Natural killer cell (primary cell): ENCODE data around the gene SLC4A11. TPM values are rescaled to one million over a fixed set of nuclear protein-coding genes. Genes with fewer than 3 reads are reported as not detected.

Experiments used
- ATAC-seq, 3 donors: fragments of 150-1000 bp in 2 of 3; fragments of 200-7000 bp in 1 of 3; cut with Tn5 transposase; 1 replicate in 1 of 3; 2 replicates in 2 of 3; pipeline ENCODE4 v1.10.0; 2021; ENCODE audit warnings: mild to moderate bottlenecking in 2 of 3, moderate library complexity in 2 of 3
- DNase-seq, 2 donors: peaks; one replicate each; pipeline versions ENCODE4 v3.0.0 to v3.0.0-alpha.2; 2013 to 2021; ENCODE audit warnings: mixed read lengths in 1 of 2
- H3K27ac ChIP-seq: one replicate; pipeline ENCODE4 v1.5.1; 2013; ENCODE audit warnings: mild to moderate bottlenecking, low read length
- H3K27me3 ChIP-seq: one replicate; pipeline ENCODE4 v1.6.1; 2013; ENCODE audit warnings: low read length; ENCODE audit not compliant: control insufficient read depth, insufficient read depth
- H3K36me3 ChIP-seq: one replicate; pipeline ENCODE4 v1.6.1; 2013; ENCODE audit warnings: low read length; ENCODE audit not compliant: control insufficient read depth, insufficient read depth
- H3K4me1 ChIP-seq: one replicate; pipeline ENCODE4 v1.6.1; 2013; ENCODE audit warnings: low read length; ENCODE audit not compliant: control insufficient read depth, insufficient read depth
- H3K4me3 ChIP-seq: one replicate; pipeline ENCODE4 v1.5.1; 2013; ENCODE audit warnings: low read length
- H3K9me3 ChIP-seq: one replicate; pipeline ENCODE4 v1.6.1; 2013; ENCODE audit warnings: low read length; ENCODE audit not compliant: control insufficient read depth, insufficient read depth
- H3K27ac Mint-ChIP-seq, 2 donors: one replicate each; pipeline ENCODE4 v1.8.0; 2022; ENCODE audit warnings: mild to moderate bottlenecking in 2 of 2, mixed read lengths in 2 of 2, moderate library complexity in 1 of 2
- H3K27me3 Mint-ChIP-seq, 2 donors: one replicate each; pipeline ENCODE4 v1.8.0; 2022; ENCODE audit warnings: low read depth in 2 of 2, mixed read lengths in 2 of 2
- H3K36me3 Mint-ChIP-seq: one replicate; pipeline ENCODE4 v1.8.0; 2022; ENCODE audit warnings: mixed read lengths
- H3K4me1 Mint-ChIP-seq, 2 donors: one replicate each; pipeline ENCODE4 v1.8.0; 2022; ENCODE audit warnings: mixed read lengths in 2 of 2
- H3K4me3 Mint-ChIP-seq: one replicate; pipeline ENCODE4 v1.8.0; 2022; ENCODE audit warnings: mild to moderate bottlenecking, moderate library complexity, mixed read lengths
- H3K9me3 Mint-ChIP-seq, 2 donors: one replicate each; pipeline ENCODE4 v1.8.0; 2022; ENCODE audit warnings: mixed read lengths in 2 of 2
- WGBS: methylation state at CpG from one replicate; pipeline ENCODE4 v1.1.7; 2013; ENCODE audit warnings: missing lambda C conversion rate; ENCODE audit not compliant: insufficient coverage; 5-methylcytosine and 5-hydroxymethylcytosine counted together
- intact Hi-C: fragments of 100-400 bp; cut with micrococcal nuclease; formaldehyde crosslinking; loops from one replicate; pipeline ENCODE4 v1.14.2; 2022
- total RNA-seq, 4 donors: library from RNA; stranded (reverse); fragments of 120-200 nt in 1 of 4; gene quantifications; one replicate each; pipeline versions ENCODE4 v1.2.3 to v1.2.4, GENCODE V29; 2013 to 2022
- TF ChIP-seq, protein P1 (sequence below): fragments of 200-600 bp; IDR thresholded peaks from one replicate; pipeline ENCODE4 v1.8.0; 2022; ENCODE audit warnings: antibody characterized with exemption

Gene SLC4A11
- total RNA-seq, 3 donors from 2014 or later (not counting 1 experiment from before 2014, with no cell fraction given), result 0.31 to 0.68 (median 0.32) TPM

DNA sequence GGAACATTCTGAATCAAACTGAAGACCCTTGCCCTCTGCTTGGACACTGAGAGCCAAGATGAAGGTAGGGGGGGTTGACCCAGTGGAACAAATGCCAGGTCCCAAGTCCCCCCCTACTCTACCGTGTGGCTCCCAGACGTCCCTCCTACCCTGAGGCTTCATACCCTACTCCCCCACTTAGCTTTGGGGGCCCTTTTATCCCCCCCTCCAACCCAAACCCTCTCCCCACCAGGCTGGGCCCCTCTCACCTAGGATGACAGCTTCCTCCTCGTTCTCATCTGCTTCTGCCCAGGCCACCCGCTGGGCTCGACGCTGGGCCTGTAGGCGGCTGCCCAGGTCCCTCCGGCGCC is 36.0 kb downstream of the SLC4A11 start:
- ATAC-seq (no peak), DNase-seq (no peak)
- H3K9me3 ChIP-seq, result no peaks in the 10 kb centered on the region
- H3K4me1 Mint-ChIP-seq, result peaks cover 16 to 22% of the 10 kb centered on the region in 2 donors
- H3K9me3 Mint-ChIP-seq, result no peaks in the 10 kb centered on the region
- H3K27me3 ChIP-seq, result no peaks in the 10 kb centered on the region
- TF ChIP-seq, protein P1, sequence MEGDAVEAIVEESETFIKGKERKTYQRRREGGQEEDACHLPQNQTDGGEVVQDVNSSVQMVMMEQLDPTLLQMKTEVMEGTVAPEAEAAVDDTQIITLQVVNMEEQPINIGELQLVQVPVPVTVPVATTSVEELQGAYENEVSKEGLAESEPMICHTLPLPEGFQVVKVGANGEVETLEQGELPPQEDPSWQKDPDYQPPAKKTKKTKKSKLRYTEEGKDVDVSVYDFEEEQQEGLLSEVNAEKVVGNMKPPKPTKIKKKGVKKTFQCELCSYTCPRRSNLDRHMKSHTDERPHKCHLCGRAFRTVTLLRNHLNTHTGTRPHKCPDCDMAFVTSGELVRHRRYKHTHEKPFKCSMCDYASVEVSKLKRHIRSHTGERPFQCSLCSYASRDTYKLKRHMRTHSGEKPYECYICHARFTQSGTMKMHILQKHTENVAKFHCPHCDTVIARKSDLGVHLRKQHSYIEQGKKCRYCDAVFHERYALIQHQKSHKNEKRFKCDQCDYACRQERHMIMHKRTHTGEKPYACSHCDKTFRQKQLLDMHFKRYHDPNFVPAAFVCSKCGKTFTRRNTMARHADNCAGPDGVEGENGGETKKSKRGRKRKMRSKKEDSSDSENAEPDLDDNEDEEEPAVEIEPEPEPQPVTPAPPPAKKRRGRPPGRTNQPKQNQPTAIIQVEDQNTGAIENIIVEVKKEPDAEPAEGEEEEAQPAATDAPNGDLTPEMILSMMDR, result no peak
- peaks cover 15% of the 10 kb centered on the region for H3K4me1 ChIP-seq
- H3K4me3 ChIP-seq, result no peak overlapping the region
- WGBS, result 74% methylated on average over 9 of the region's 9 CpGs
- H3K4me3 Mint-ChIP-seq, result peak overlapping the region; percentile 95
- peak overlapping the region; percentile 92 to 95 for H3K27ac Mint-ChIP-seq
- H3K27me3 Mint-ChIP-seq, result no peaks in the 10 kb centered on the region
- intact Hi-C loops, result no loop called here
- peaks cover 20% of the 10 kb centered on the region for H3K36me3 ChIP-seq
- no peaks in the 10 kb centered on the region for H3K36me3 Mint-ChIP-seq
- peak overlapping the region; percentile 81 for H3K27ac ChIP-seq

DNA sequence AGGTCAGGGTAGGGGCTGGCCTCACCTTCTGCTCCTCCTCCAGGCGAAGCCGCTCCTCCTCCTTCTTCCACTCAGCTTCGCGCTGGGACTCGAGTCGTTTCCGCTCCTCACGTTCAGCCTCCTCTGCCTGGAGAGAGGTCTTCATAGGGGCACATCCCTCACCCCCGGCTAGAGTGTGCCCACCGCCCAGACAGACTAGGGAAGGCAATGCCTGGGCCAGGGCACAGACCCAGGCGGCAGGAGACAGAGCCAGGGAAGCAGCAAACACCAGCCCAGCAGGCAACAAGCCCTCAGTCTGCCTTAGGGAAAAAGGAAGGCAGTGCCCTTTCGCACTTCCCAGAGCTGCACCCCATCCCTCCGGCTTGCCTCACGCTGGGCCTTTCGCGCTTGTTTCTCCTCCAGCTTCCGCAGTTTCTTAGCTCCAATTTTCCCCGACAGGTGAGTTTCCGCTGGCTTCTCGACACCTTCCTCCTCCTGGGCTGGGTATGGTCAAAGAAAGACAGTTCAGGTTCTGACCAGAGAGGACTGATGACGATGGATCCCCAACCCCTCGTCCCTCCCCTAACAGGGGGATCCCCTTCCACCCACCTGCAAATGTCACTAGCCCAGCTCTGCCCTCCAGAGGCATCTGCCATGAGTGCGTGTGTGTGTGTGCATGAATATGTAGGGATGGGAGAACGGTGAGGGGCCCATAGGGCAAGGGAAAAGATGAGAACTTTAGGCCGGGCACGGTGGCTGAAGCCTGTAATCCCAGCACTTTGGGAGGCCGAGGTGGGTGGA is 38.8 kb downstream of the SLC4A11 start:
- Mint-ChIP-seq H3K4me1 (peaks cover 16 to 31% of the 10 kb centered on the region in 2 donors), H3K27me3 (no peaks in the 10 kb centered on the region), H3K9me3 (no peaks in the 10 kb centered on the region), H3K4me3 (no peak overlapping the region), H3K36me3 (no peaks in the 10 kb centered on the region), H3K27ac (no peak overlapping the region)
- DNase-seq (no peak), ATAC-seq (no peak)
- Histone ChIP-seq H3K27me3 (no peaks in the 10 kb centered on the region), H3K27ac (no peak overlapping the region), H3K4me1 (peaks cover 15% of the 10 kb centered on the region), H3K9me3 (no peaks in the 10 kb centered on the region), H3K36me3 (peaks cover 32% of the 10 kb centered on the region), H3K4me3 (no peak overlapping the region)
- TF ChIP-seq, protein P1, result no peak
- intact Hi-C loops, result no loop called here
- WGBS, result 95% methylated on average over 27 of the region's 27 CpGs

DNA sequence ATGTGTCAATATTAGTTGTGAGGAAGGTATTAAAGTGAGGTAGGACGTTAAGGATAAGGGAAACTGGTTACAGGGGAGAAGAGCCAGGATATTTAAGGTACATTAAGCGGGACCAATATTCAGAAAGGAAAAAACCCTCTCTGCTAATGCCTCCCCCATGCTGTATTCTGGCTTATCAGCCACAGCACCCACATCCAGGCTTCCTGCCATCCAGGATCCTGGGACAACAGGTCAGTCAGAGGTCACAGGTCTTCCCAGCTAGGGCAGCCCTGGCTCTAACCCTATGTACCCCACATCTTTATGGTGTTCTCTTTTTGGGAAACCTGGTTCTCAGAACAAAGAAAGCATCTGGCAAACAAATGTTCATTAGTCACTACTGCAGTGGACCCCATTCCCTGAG is 39.8 kb downstream of the SLC4A11 start:
- peaks cover 42% of the 10 kb centered on the region for H3K36me3 ChIP-seq
- no peaks in the 10 kb centered on the region for H3K27me3 ChIP-seq
- no peak for DNase-seq
- H3K4me1 ChIP-seq, result peaks cover 15% of the 10 kb centered on the region
- Mint-ChIP-seq H3K4me3 (no peak overlapping the region), H3K27me3 (no peaks in the 10 kb centered on the region), H3K4me1 (peaks cover 10 to 25% of the 10 kb centered on the region in 2 donors), H3K9me3 (no peaks in the 10 kb centered on the region), H3K36me3 (no peaks in the 10 kb centered on the region), H3K27ac (peak overlapping the region in 1 of 2 donors; percentile 51)
- intact Hi-C loops, result no loop called here
- ATAC-seq, result no peak
- TF ChIP-seq, protein P1, result no peak
- H3K9me3 ChIP-seq, result no peaks in the 10 kb centered on the region
- WGBS, result 69% methylated on average over 2 of the region's 2 CpGs
- H3K27ac ChIP-seq, result no peak overlapping the region
- no peak overlapping the region for H3K4me3 ChIP-seq
